ENCODE measurements around the gene ANKFY1. TPM values are rescaled to one million over a fixed set of nuclear protein-coding genes. Genes with fewer than 3 reads are reported as not detected.
"Not testable (repeated sequence)": the region's sequence is repeated elsewhere in the genome, so short reads cannot be mapped to it uniquely, and the experiment has no call there.

Gene ANKFY1
- total and polyA plus RNA-seq, 9 donors: 13.7 to 65.1 (median 45.7) TPM

- no peak overlapping the region for H3K4me3 ChIP-seq
- no peak overlapping the region for H3K27ac ChIP-seq
- H3K27me3 ChIP-seq: no peaks in the 10 kb centered on the region
- WGBS, 3 donors: 77 to 88% (median 82%) methylated on average over 10 of the region's 10 CpGs
- H3K9me3 ChIP-seq: no peaks in the 10 kb centered on the region
- TF ChIP-seq POLR2A (IDR thresholded peaks at IDR 0.05) (no peak), EP300 (IDR thresholded peaks at IDR 0.05) (no peak), CTCF (IDR thresholded peaks at IDR 0.05) (no peak)
- H3K4me1 ChIP-seq (ENCODE audit: insufficient read depth): no peaks in the 10 kb centered on the region
- intact Hi-C loops (cut with DNase I): no loop called here
- H3K36me3 ChIP-seq: no peaks in the 10 kb centered on the region
- no peak for DNase-seq
Observed at GRCh38 chr17:4195306-4195705, 68.5 kb downstream of the ANKFY1 start.

GRCh38 chr17:4194796-4195195, 69.0 kb downstream of the ANKFY1 start:
- Histone ChIP-seq H3K36me3 (no peaks in the 10 kb centered on the region), H3K9me3 (no peaks in the 10 kb centered on the region), H3K4me3 (no peak overlapping the region), H3K4me1 (ENCODE audit: insufficient read depth) (no peaks in the 10 kb centered on the region), H3K27ac (no peak overlapping the region), H3K27me3 (no peaks in the 10 kb centered on the region)
- intact Hi-C loops (cut with DNase I): no loop called here
- no peak for DNase-seq
- TF ChIP-seq CTCF (IDR thresholded peaks at IDR 0.05) (no peak), EP300 (IDR thresholded peaks at IDR 0.05) (no peak), POLR2A (IDR thresholded peaks at IDR 0.05) (no peak)
- 90 to 94% (median 93%) methylated on average over 15 of the region's 15 CpGs for WGBS, 3 donors

- H3K9me3 ChIP-seq; DNase-seq; H3K4me1 ChIP-seq (ENCODE audit: insufficient read depth); H3K36me3 ChIP-seq; intact Hi-C loops (cut with DNase I); H3K27me3 ChIP-seq; H3K4me3 ChIP-seq; H3K27ac ChIP-seq: not testable (repeated sequence)
- WGBS, 3 donors: 70 to 79% (median 78%) methylated on average over 7 of the region's 7 CpGs
Observed at GRCh38 chr17:4190791-4191190, 73.0 kb downstream of the ANKFY1 start.

- Histone ChIP-seq H3K9me3 (no peaks in the 10 kb centered on the region), H3K27me3 (no peaks in the 10 kb centered on the region), H3K27ac (no peak overlapping the region), H3K36me3 (no peaks in the 10 kb centered on the region), H3K4me3 (no peak overlapping the region), H3K4me1 (ENCODE audit: insufficient read depth) (peaks cover 6% of the 10 kb centered on the region)
- 92 to 96% (median 94%) methylated on average over 10 of the region's 10 CpGs for WGBS, 3 donors
- no peak for DNase-seq
- TF ChIP-seq POLR2A (IDR thresholded peaks at IDR 0.05): no peak
- no peak for TF ChIP-seq EP300 (IDR thresholded peaks at IDR 0.05)
- no peak for TF ChIP-seq CTCF (IDR thresholded peaks at IDR 0.05)
- intact Hi-C loops (cut with DNase I): no loop called here
Observed at GRCh38 chr17:4189280-4189679, 74.5 kb downstream of the ANKFY1 start.

GRCh38 chr17:4188076-4188475, 75.7 kb downstream of the ANKFY1 start:
- Histone ChIP-seq H3K4me1 (ENCODE audit: insufficient read depth) (peaks cover 6% of the 10 kb centered on the region), H3K4me3 (no peak overlapping the region), H3K9me3 (no peaks in the 10 kb centered on the region), H3K27ac (no peak overlapping the region), H3K36me3 (no peaks in the 10 kb centered on the region), H3K27me3 (no peaks in the 10 kb centered on the region)
- peak in 1 of 5 donors; percentile 43 for DNase-seq
- 94 to 96% (median 95%) methylated on average over 9 of the region's 9 CpGs for WGBS, 3 donors
- intact Hi-C loops (cut with DNase I): no loop called here
- no peak for TF ChIP-seq POLR2A (IDR thresholded peaks at IDR 0.05)
- no peak for TF ChIP-seq CTCF (IDR thresholded peaks at IDR 0.05)
- no peak for TF ChIP-seq EP300 (IDR thresholded peaks at IDR 0.05)
